Stimulated activated CD4-positive, alpha-beta T cell treated with anti-CD3 and anti-CD28 coated beads, Interleukin-1b, Interleukin-23, amount 100 ng/mL, for 1 hour (primary cell): ENCODE data around the gene USP14.

Experiments
- DNase-seq, 2 donors: peaks; one replicate each; pipeline ENCODE4 v3.0.0-alpha.2; 2020; ENCODE audit warnings: low read depth in 2 of 2

USP14 gene

DNA sequence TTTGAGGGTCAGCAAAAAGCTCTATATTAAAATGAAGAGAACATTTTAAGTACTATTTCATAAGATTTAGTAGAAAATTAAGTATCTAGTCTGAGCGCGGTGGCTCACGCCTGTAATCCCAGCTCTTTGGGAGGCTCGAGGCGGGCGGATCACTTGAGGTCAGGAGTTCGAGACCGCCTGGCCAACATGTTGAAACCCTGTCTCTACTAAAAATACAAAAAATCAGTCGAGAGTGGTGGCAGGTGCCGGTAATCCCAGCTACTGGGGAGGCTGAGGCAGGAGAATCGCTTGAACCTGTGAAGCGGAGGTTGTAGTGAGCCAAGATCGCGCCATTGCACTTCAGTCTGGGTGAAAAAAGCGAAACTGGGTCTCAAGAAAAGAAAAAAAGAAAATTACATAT lies 1.6 kb downstream of the USP14 start:
- DNase-seq, result no peak

- no peak for DNase-seq
Observed at GRCh38 chr18:160831-161570, 2.6 kb downstream of the USP14 start.

- no peak for DNase-seq
Observed at GRCh38 chr18:172361-172760, 14.0 kb downstream of the USP14 start.

GRCh38 chr18:179499-179898 lies 21.1 kb downstream of the USP14 start:
- DNase-seq, result no peak

DNA sequence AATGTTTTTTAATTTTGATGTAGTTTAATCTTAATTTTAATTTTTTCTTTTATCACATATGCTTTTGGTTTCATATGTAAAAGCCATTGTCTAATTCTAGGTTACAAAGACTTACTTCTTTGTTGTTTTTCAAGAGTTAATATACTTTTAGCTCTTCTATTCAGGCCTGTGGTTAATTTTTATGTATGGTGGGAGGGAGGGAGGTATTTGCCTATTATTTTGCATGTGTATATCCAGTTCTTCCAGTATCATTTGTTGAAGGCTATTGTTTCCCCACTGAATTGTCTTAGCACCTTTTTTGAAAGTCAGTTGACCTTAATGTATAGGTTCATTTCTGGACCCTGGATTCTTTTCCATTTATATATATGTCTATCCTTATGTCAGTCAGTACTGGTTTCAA lies 23.4 kb downstream of the USP14 start:
- no peak for DNase-seq

- no peak for DNase-seq
Observed at GRCh38 chr18:183769-184168, 25.4 kb downstream of the USP14 start.

- no peak for DNase-seq
Observed at GRCh38 chr18:189254-189653, 30.9 kb downstream of the USP14 start.

GRCh38 chr18:191725-192124 lies 33.4 kb downstream of the USP14 start:
- no peak for DNase-seq

- no peak for DNase-seq
Observed at GRCh38 chr18:192801-193200, 34.4 kb downstream of the USP14 start.

DNA sequence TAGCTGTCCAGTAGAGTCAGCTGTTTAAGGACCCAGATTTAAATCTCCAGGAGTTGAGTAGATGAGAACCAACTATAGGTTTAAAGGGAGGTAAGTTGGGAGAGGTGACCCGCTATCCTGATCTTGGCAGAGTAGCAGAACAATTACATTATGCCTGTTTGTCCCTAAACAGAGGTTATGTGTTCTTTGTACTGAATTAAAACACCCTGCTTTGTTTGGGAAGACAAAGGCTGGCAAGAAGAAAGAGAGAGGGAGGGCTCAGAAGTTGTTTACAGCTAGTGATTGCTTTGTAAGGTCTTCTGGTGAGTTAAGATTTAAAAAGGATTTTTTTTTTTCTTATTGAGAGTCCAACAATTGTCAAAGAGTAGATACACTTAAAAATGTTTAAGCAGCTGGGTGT lies 37.3 kb downstream of the USP14 start:
- no peak for DNase-seq

DNA sequence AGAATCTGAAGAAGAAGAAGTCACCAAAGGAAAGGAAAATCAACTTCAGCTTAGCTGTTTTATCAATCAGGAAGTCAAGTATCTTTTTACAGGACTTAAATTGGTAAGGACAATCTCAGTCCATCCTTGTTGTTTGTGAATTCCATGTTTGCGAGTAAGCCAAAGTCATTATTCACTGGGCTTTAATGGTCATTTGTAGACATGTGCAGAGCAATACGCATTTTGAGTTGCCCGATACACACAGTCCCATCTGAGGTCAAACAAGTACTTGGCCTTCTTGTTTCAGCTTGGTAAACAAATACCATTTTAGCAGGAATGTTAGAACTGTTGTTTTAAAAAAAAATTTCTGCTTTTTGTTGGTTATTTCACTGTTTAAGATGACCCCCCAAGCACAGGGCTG lies 40.9 kb downstream of the USP14 start:
- no peak for DNase-seq

GRCh38 chr18:199768-200167 lies 41.4 kb downstream of the USP14 start:
- DNase-seq, result no peak

DNA sequence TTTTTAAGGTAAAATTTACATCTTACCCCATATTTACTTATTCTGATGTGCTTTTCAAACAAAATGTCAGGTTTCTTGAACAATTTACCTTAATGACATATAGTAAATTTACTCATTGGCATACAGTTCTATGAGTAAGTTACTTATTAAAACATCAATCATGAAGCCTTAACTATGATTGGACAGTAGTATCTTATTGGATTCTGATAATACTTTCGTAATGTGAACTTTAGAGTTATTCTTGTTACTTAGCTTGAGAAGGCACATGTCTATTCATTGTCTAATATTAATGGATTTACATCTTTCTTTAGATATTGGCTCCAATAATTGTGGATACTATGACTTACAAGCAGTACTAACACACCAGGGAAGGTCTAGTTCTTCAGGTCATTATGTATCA lies 51.7 kb downstream of the USP14 start:
- no peak for DNase-seq

- DNase-seq, result no peak
Observed at GRCh38 chr18:210733-211132, 52.4 kb downstream of the USP14 start.

GRCh38 chr18:211582-211981 lies 53.2 kb downstream of the USP14 start:
- no peak for DNase-seq

DNA sequence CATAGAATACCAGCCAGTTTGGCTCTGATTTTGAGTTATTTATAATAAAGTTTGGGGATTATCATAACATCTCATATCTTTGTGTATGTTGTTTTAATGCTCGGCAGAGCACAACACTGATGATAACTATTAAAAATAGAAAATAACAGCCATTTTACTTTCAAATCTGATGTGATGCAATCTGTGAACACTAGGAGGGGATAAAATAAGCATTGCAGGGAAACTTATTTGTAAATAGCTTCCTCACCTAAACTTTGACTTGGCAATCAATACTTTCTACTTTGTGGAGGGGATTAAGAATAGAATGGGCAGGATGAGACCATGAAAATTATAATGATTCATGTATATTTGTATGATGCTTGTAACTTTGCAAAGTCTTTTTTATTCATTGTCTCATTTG lies 54.4 kb downstream of the USP14 start:
- no peak for DNase-seq

DNA sequence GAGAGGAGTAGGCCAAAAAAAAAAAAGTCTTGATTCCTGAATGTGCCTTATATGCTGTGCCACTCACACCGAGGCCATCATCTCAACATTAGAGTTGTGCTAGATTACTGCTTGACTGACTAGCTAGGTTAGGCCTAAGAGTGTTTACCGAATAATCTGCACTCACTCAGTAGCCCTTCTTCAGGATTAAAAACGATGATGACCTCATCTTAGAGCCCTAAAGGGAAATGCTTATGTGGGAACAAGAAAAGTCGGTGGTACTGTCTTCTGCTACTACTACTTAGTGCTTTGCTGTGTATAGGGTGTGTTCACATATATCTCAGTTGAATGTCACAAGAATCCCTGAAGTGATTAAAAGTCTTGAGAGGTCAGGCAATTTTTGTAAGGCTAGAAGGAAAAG lies 55.1 kb downstream of the USP14 start:
- no peak for DNase-seq

- no peak for DNase-seq
Observed at GRCh38 chr18:213966-214365, 55.6 kb downstream of the USP14 start.

DNA sequence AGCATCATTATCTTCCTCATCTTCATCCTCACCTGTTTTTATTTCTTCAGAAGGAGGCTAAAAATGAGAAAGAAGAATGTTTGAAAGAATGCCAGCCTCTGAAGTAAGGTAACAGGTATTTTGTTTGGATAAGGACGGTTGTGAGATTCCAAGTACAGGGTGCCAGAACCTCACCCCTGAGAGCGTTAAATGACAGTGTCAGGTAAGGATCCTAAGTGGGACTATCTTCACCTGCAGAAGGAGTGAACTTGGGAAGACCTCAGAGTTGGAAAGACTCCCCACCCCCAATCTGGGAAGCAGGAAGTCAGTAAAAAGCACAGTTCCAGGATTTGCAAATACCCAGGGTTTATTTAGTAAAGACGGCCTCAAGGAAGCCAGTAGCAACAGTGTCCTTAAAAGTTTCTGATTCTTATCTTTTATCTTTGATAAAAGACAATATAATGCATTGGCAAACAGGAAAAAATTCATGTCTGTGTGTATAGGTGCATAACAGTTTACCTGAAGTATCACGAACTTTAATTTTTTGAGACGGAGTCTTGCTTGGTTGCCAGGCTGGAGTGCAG lies 57.2 kb downstream of the USP14 start:
- DNase-seq, result no peak

DNA sequence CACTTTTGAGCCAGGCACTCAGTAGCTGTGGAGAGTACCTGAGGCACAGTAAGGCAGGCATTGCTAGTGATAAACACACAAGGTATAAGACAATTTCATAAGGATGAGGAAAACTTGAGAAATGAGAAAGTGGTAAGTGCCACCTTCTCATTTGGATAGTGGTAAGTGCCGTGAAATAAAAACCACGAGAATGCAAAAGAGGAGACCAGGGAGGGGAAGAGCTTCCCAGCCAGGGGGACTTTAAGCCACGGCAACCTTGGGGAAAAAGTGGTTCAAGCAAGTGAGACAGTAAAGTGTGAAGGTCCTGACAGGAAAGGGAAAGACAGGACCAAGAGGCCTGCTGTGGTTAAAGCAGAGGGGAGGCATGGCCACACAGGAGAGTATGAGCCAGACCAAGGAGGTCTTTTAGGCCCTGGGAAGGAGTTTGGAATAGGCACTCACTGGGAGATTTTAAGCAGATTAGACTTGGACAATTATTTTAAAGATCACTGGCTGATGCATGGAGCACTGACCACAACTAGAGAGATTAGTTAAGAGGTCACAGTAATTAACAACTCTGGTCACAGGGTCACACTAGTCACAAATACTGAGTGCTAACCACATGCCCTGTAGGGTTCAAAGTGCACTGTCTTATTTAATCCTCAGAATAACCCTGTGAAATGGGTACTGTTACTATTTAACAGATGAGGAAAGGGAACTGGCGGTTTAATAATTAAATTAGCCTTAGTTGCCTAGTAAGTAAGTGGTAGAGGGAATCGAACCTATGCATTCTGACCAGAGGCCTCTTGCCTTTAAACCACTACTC lies 59.4 kb downstream of the USP14 start:
- DNase-seq, result no peak

DNA sequence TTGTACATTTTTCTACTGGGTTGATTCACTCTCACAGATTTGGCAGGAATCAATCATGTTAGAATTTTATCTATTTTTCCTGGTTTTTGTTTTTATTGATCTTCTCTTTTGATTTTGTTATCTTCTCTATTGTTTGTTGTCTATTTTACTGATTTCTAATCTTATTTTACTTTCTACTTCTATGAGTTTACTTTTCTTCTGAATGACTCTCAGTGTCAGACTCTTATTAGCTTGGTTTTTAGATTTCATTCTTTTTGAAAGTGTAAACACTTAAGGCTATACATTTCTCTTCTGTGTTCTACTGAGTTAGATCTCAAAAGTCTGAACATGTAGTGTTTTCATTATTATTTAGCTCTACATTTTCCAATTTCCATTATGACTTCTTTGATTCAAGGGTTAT lies 62.4 kb downstream of the USP14 start:
- no peak for DNase-seq

DNA sequence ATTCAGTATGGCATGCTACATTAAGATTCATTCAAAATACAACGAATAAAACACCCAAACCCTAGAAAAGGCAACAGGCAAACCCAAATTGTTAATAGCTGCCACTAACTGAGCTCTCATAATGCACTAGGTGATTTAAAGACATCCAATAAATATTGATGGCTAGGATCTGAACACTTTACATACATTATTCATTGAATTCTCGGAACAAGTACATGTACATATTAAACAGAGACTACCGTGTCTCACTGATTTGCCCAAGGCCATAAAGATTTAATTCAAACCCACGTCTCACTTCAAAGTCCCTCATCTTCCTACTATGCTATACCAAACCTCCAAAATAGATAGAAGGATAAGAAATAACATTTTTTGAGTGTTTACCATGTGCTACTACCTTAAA lies 67.4 kb downstream of the USP14 start:
- DNase-seq, result no peak

GRCh38 chr18:227374-227773 lies 69.0 kb downstream of the USP14 start:
- DNase-seq, result no peak
